ENCODE data around the gene PDSS2.

The PDSS2 gene

DNA sequence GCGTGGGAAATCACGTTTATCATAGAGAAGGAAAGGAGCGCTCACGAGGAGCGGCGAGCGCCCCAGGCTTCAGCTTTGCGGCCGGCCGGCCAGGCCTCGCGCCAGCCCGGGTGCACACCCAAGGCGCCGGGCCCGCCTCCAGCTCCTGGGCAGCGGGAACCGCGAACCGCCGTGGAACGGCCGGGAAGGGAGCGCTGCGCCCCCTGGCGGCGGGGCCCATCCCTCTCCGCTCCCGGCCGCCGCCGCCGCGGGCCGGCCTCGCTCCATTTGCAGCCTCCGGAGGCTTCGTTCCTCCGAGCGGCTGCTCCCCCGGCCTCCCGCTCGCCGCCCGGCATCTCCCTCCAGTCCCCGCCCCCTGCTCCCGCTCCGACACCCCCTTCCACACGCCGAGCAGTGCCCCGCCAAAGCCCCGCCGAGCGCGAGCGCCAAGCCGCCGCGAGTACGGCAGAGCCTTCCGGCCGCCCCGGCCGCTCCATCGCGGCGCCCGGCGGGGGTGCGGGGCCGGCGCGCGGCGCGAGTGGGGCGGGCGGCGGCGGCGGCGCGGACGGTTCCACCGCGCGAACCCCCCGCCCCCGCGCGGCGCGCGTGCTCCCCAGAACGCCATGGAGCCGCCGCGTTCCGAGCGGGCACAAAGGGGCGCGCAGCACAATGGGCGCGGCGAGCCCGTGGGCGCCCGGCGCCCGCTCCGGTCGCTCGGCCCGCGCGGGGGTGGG, 345.0 kb downstream of the PDSS2 start:
- peak; percentile 52 for DNase-seq

DNA sequence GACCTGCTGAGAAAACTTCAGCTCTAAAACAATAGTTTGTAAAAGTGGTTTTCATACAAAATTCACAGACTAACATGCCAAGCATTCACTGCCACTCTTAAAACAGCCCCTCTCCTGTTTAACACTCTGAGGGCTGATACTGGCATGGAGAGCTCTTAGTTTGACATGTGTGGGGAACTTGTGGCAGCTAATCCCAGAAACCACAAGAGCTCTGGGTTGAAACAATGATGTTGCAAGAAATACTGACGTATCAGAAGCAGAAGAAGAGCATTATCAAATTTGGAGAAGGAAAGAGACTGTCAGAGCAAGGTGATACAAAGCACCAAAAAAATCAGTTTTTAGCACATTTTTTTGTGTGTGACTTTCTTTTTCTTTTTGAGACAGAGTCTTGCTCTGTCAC, 349.2 kb downstream of the PDSS2 start:
- DNase-seq: no peak

DNA sequence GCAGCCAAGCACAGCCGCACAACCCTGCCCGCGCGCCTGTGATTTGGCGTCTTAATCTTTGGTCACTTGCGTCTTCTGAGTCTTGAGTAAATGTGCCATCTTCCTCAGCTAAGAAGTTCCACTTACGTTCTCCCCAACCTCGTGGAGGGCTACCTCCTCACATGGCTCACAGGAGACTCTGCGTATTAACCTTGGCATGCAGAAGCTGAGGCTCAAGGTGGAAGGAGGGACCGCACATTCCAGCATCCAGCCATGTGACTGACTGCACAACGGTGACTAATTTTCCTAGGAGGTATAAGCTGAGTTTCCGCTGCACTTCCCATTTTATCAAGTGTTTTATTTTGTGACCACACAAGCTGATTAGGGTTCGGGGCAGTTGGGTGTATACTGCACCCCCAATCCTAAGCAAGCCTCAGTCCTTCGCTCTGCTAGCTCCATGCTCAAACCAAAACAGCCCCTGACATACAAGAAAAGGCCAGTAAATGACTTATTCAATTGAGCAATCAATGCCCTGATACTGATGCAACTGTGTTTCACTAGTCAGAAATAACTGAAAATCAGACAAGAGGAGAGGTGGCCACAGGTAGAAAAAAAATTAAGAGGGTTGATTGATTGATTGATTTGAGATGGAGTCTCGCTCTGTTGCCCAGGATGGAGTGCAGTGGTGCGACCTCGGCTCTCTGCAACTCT, 351.0 kb downstream of the PDSS2 start:
- DNase-seq: no peak

DNA sequence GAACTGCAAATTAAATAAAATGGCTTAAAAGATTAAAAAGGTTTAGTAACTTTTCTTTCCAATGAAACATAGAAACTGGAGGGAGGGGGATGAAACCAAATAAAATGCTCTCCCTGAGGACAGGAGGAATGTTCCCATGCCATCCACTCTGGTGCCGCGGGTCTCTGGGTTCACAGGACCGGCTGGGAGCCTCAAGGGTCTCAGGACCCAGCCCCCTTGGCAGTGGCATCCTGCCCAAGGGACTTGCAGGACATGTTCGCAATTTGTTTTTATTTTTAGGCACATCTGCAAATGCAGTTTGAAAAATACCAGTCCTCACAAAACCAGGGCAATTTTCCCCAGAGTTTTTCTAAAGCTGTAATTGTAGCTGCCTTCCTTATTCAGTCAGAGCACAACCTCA, 351.6 kb downstream of the PDSS2 start:
- DNase-seq: no peak

DNA sequence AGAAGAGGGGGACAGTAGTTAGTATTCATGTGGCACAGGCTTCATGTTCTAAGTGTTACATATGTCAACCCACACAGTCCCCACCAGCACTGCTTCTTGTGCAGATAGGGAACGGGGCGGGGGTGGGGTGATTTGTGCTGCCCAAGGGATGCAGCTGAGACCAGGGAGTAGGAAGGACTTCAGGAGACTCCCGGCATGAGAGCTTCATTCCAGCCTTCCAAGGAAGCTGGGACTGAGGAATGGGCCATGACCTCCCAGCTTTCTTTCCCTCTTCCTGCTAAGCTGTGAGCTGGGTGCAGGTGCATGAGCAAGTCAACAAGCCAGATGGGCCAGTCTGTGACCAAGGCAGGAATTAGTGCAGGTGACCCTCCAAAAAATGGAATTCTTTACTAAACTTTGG, 353.2 kb downstream of the PDSS2 start:
- DNase-seq: no peak

DNA sequence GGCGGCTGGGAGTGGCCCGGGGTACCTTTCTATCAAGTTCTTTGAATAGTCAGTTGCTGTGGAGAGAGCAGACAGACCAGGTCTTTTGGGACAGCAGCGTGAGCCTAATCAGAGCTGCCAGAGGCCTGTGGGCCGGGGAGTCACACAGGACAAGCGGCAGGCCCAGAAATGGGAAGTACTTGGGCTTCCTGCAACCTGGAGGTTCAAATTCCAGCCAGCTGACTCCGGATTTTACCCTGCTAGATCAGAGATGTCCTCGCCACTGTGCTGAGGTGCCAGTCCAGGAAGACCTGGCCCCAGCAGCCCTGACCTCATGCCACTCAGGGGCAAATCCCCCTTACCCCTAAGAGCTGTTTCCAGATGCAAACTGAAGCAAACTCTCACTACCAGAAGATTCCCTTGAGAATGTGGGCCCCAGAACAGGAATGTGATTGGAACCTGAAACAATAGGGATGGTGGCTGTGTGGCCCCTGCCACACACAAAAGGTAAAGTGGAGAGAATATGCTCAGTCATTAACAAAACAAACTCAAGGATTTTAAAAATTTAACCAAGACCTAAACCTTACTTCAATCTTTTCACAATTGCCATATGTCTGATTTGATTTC, 353.8 kb downstream of the PDSS2 start:
- DNase-seq: no peak

DNA sequence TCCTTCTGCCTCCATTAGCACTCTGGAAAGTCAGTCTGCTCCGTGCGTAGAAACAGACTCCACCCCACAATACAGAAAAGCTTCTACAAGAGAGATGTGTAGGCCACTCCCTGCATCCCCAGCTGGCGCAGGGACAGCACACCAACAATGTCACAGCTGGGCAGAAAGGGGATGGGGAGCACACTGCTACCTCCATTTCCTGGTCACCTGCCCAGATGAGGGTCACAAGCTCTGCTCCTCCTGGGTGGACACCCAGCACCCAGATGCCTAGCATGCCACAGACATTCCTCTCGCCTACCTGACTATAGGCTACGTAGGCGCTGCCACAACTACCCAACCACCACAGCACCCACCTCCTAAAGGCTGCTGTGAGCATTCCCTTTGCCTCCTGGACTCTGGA, 356.3 kb downstream of the PDSS2 start:
- no peak for DNase-seq

Measured in cortex of kidney (tissue), 1 donor.